GM12878 (cell line): ENCODE measurements around the gene ZNF101. TPM values are rescaled to one million over a fixed set of nuclear protein-coding genes. Genes with fewer than 3 reads are reported as not detected.

Source experiments
- BCL11A ChIP-seq: IDR thresholded peaks from 2 replicates; pipeline ENCODE4 v1.6.1; 2011; ENCODE audit warnings: low read depth, low read length
- KLF5 ChIP-seq: fragments of 450-650 bp; IDR thresholded peaks from 2 replicates; pipeline ENCODE4 v1.6.1; 2014; ENCODE audit warnings: mild to moderate bottlenecking; ENCODE audit not compliant: partially characterized antibody
- MYC ChIP-seq: IDR thresholded peaks from 2 replicates; pipeline ENCODE4 v1.6.1; 2011; ENCODE audit warnings: mild to moderate bottlenecking, low read length, moderate library complexity, inconsistent platforms; ENCODE audit not compliant: insufficient read depth, insufficient replicate concordance, insufficient read length, severe bottlenecking
- NFIC ChIP-seq: IDR thresholded peaks from 2 replicates; pipeline ENCODE4 v1.6.1; 2012; ENCODE audit warnings: low read depth, mild to moderate bottlenecking, inconsistent platforms, low read length, moderate library complexity
- SMAD5 ChIP-seq: IDR thresholded peaks from 2 replicates; pipeline ENCODE4 v1.6.1; 2016; ENCODE audit warnings: antibody characterized with exemption, low read depth
- ZBED1 ChIP-seq: IDR thresholded peaks from 2 replicates; pipeline ENCODE4 v1.6.1; 2016; ENCODE audit warnings: borderline replicate concordance
- polyA plus RNA-seq, 11 experiments: library from polyadenylated mRNA; depleted of rRNA in 4 of 11; unstranded in 6 of 11; stranded (reverse) in 5 of 11; fragments of >200 nt; fragmentation: Nextera tagmentation in 4 of 11; fragmentation: Illumina TruSeq in 1 of 11; extraction: Ambion mirVana in 4 of 11; extraction: Trizol in 1 of 11; gene quantifications; 1 replicate in 1 of 11; 2 replicates in 10 of 11; pipeline versions ENCODE4 v1.2.1 to v1.2.3, GENCODE V29; 2011 to 2016; ENCODE audit warnings: inconsistent platforms in 2 of 11, missing spikeins in 2 of 11, low read depth in 1 of 11
- total RNA-seq, 4 experiments: library from RNA; depleted of rRNA in 3 of 4; stranded (reverse); fragments of >200 nt in 3 of 4; fragmentation: Illumina TruSeq in 1 of 4; extraction: Trizol in 1 of 4; gene quantifications; 2 replicates each; pipeline versions ENCODE4 v1.2.1 to v1.2.3, GENCODE V29; 2013 to 2021
- TF ChIP-seq, protein P1 (sequence below): fragments of 450-650 bp; formaldehyde crosslinking; IDR thresholded peaks from 2 replicates; pipeline ENCODE4 v1.5.0; 2022; ENCODE audit warnings: mild to moderate bottlenecking, missing genetic modification characterization
- TF ChIP-seq, protein P2 (sequence below): IDR thresholded peaks from 2 replicates; pipeline ENCODE4 v1.6.1; 2012; ENCODE audit warnings: low read depth, low read length, improper control_type of control experiment

ZNF101 gene
- total and polyA plus RNA-seq, 10 of the 15 experiments (the other 5 are each of a cell fraction or from before 2014, with no cell fraction given): 15.2 to 40.5 (median 19.8) TPM

DNA sequence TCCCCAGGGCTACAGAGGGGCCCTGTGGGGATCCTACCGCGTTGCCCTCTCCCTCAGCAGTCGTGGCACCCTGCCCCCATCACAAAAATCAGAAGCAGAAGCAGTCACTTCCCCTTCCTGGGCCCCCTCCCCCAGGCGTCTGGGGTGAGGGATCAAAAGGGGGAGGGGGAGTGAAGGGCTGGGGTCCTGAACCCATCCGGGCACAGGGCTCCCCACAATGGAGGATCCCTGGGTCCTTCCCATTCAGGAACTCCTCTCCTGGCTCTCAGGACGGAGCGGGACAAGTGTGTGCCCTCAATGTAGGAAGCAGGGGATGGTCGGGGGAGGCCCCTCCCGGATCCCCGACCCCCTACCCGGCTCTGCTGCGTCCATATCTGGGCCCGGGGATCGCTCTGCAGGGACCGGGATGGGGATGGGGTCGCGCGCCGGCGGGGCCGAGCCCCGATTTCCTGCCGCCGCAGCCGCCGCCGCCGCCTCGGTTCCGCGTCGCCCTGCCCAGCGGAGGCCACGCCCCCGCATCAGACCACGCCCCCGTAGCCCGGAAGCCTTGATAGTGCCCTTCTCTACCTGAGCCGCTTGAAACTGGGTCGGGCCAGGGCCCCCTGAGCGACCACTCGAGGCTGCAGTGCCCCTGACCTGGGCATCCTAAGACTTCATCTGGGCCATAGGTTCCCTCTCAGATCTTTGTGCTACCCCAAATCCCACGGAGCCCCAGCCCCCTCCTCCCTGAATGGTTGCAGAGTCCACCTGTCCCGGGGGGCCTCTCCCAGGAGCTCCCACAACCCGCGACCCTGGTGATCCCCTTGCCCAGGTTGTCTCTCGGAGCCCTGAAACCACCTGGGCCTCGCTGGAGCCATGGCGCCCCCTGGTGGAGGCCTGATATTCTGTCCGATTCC is 25.2 kb upstream of the ZNF101 start, which contains the start of gene GMIP (continued):
- TF ChIP-seq, protein P1, sequence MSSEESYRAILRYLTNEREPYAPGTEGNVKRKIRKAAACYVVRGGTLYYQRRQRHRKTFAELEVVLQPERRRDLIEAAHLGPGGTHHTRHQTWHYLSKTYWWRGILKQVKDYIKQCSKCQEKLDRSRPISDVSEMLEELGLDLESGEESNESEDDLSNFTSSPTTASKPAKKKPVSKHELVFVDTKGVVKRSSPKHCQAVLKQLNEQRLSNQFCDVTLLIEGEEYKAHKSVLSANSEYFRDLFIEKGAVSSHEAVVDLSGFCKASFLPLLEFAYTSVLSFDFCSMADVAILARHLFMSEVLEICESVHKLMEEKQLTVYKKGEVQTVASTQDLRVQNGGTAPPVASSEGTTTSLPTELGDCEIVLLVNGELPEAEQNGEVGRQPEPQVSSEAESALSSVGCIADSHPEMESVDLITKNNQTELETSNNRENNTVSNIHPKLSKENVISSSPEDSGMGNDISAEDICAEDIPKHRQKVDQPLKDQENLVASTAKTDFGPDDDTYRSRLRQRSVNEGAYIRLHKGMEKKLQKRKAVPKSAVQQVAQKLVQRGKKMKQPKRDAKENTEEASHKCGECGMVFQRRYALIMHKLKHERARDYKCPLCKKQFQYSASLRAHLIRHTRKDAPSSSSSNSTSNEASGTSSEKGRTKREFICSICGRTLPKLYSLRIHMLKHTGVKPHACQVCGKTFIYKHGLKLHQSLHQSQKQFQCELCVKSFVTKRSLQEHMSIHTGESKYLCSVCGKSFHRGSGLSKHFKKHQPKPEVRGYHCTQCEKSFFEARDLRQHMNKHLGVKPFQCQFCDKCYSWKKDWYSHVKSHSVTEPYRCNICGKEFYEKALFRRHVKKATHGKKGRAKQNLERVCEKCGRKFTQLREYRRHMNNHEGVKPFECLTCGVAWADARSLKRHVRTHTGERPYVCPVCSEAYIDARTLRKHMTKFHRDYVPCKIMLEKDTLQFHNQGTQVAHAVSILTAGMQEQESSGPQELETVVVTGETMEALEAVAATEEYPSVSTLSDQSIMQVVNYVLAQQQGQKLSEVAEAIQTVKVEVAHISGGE (CRISPR knock-in tag): no peak
- no peak; the same call in 1 of the 2 replicates for TF ChIP-seq ZBED1
- TF ChIP-seq, protein P2, sequence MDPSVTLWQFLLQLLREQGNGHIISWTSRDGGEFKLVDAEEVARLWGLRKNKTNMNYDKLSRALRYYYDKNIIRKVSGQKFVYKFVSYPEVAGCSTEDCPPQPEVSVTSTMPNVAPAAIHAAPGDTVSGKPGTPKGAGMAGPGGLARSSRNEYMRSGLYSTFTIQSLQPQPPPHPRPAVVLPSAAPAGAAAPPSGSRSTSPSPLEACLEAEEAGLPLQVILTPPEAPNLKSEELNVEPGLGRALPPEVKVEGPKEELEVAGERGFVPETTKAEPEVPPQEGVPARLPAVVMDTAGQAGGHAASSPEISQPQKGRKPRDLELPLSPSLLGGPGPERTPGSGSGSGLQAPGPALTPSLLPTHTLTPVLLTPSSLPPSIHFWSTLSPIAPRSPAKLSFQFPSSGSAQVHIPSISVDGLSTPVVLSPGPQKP: no peak; the same call in 1 of the 2 replicates
- TF ChIP-seq BCL11A: no peak
- TF ChIP-seq SMAD5: no peak
- no peak for TF ChIP-seq MYC
- TF ChIP-seq NFIC: no peak
- TF ChIP-seq KLF5: no peak
